Mucosa of rectum (tissue), 2 donors: ENCODE results near the gene RYR2.

Experiments
- H3K27ac ChIP-seq, 2 donors: one replicate each; pipeline ENCODE4 v1.7.0; 2013; ENCODE audit warnings: inconsistent platforms in 2 of 2, low read depth in 2 of 2, low read length in 2 of 2
- H3K27me3 ChIP-seq, 2 donors: one replicate each; pipeline ENCODE4 v1.7.0; 2013; ENCODE audit warnings: low read length in 2 of 2; ENCODE audit not compliant: control insufficient read depth in 2 of 2, insufficient read depth in 2 of 2
- H3K36me3 ChIP-seq, 2 donors: one replicate each; pipeline ENCODE4 v1.7.0; 2013; ENCODE audit warnings: low read length in 2 of 2; ENCODE audit not compliant: control insufficient read depth in 2 of 2, insufficient read depth in 2 of 2
- H3K4me1 ChIP-seq, 2 donors: one replicate each; pipeline ENCODE4 v1.7.0; 2013; ENCODE audit warnings: low read length in 2 of 2, mild to moderate bottlenecking in 1 of 2; ENCODE audit not compliant: control insufficient read depth in 2 of 2, insufficient read depth in 2 of 2
- H3K4me3 ChIP-seq, 2 donors: one replicate each; pipeline ENCODE4 v1.7.0; 2013; ENCODE audit warnings: low read length in 2 of 2
- H3K9ac ChIP-seq, 2 donors: one replicate each; pipeline ENCODE4 v1.7.0; 2013; ENCODE audit warnings: low read length in 2 of 2, low read depth in 1 of 2, mild to moderate bottlenecking in 1 of 2
- H3K9me3 ChIP-seq, 2 donors: one replicate each; pipeline ENCODE4 v1.7.0; 2013; ENCODE audit warnings: low read length in 2 of 2; ENCODE audit not compliant: control insufficient read depth in 2 of 2
- donor health status: healthy.
- donor health status: Normal muscosa, but diverticular disease.

The RYR2 gene

DNA sequence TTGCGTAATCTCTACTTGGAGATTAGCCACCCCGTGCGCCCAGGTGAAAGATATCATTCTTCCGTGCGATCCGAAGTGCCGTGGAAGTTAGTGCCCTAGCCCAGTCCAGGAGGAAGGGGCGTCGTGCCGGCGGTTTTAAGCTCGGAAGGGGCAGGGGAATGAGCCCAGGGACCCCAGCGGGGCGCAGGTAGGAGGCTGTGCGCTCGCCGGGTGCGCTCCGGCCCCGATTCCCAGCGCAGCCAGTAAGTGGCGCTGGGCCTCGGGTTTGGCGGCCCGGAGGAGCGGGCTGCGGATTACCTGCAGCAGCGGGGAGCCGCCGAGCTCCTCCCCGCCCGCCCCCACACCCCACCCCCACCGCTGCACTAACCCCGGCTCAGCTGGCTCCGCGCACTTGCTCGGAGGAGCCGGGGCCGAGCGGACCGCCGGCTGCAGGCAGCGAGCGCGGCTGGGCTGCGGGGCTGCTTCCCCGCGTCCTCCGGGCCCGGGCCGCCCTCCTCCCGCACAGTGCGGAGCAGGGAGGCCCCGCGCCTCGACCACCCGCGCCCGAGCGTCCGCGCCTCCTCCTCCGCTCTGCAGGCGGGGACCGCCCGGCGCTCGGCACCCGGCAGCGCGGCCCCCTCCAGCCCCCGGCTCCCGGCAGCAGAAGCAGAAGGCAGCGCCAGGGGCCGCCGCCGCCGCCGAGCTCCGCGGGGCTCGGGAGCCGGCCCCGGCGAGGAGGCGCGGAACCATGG, at the start of gene RYR2:
RYR2 (plus strand) TSS at position 390 of the 731 bp plus-strand sequence; CDS start at position 728, 338 bp downstream.
- H3K9ac ChIP-seq = no peak within 1 kb of the TSS
- H3K9me3 ChIP-seq = peaks cover 0 to 3% of the 10 kb centered on the region in 2 donors
- peak within 1 kb of the TSS; percentile 24 to 46 for H3K4me3 ChIP-seq
- H3K27me3 ChIP-seq = peaks cover 8 to 36% of the 10 kb centered on the region in 2 donors
- no peak within 1 kb of the TSS for H3K27ac ChIP-seq
- H3K4me1 ChIP-seq = no peaks in the 10 kb centered on the region
- no peaks in the 10 kb centered on the region for H3K36me3 ChIP-seq

DNA sequence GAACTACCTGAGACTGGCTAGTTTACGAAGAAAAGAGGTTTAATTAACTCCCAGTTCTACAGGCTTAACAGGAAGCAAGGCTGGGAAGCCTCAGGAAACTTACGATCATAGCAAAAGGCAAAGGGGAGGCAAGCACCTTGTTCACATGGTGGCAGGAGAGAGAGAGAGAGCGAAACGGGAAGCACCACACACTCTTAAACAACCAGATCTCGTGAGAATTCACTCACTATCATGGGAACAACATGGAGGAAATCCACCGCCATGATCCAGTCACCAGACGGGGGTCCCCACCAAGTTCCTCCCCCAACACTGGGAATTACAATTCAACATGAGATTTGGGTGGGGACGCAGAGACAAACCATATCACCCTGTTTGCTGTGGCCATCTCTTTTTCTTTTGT, 49.5 kb upstream of the RYR2 start:
- no peak overlapping the region for H3K27ac ChIP-seq
- H3K36me3 ChIP-seq = no peaks in the 10 kb centered on the region
- H3K9ac ChIP-seq = no peak overlapping the region
- no peaks in the 10 kb centered on the region for H3K27me3 ChIP-seq
- H3K4me3 ChIP-seq = no peak overlapping the region
- H3K9me3 ChIP-seq = no peaks in the 10 kb centered on the region
- no peaks in the 10 kb centered on the region for H3K4me1 ChIP-seq

DNA sequence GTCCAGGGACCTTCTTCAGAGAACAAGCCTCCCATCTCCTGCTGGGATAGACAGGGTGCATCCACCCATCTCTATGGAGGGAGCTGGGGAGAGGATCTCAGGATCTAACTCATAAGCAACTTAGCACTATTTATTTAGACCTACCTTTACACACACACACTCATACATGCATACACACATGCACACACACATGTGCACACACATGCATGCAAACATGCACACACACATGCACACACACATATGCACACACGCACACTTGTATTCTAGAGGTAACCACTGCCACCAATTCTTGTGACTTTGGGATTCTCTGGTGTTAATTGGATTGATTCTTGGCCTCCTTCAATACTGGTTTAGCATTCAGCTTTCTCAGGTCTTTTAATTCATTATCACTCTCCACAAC, 47.5 kb upstream of the RYR2 start:
- no peaks in the 10 kb centered on the region for H3K9me3 ChIP-seq
- no peaks in the 10 kb centered on the region for H3K4me1 ChIP-seq
- H3K9ac ChIP-seq = no peak overlapping the region
- H3K4me3 ChIP-seq = no peak overlapping the region
- H3K36me3 ChIP-seq = no peaks in the 10 kb centered on the region
- H3K27ac ChIP-seq = no peak overlapping the region
- H3K27me3 ChIP-seq = no peaks in the 10 kb centered on the region

DNA sequence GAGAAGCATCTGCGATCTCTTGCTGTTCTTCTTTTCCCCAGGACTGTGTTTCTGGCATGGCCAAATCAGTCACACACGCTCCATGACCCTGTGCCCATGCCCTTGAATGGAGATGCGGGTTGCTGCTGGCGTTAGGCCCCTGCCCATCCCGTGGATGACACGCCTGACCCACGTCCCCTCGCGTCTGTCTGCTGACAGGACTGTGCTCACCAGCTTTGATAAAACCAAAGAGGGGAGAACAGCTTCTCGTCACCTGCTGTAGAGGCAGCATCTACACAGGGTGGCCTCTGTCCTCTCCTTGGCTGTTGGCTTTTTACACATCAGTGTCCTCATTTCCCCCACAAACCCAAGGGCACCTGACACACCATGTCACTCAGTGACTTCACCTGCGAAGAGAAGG, 44.6 kb upstream of the RYR2 start:
- no peaks in the 10 kb centered on the region for H3K27me3 ChIP-seq
- no peak overlapping the region for H3K9ac ChIP-seq
- no peak overlapping the region for H3K4me3 ChIP-seq
- no peaks in the 10 kb centered on the region for H3K9me3 ChIP-seq
- H3K4me1 ChIP-seq = no peaks in the 10 kb centered on the region
- no peak overlapping the region for H3K27ac ChIP-seq
- no peaks in the 10 kb centered on the region for H3K36me3 ChIP-seq

DNA sequence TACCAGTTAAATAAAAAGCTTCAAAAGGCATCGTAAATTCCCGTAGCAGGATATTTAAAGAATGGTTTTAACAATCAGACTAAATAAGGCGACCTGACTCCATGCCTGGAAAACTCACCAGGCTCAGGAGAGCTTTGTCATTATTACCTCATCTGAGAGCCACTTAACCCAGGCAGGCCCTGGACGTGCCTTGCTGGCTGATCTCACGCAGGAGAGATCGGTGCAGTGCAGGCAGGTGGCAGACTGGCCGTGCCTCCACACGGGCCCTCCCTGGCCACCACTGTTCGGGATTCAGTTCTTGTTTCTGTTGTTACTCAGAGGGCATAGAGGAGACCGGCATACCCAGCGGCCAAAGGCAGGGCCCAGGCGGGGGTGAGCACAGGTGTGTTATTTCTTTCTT, 44.1 kb upstream of the RYR2 start:
- H3K4me1 ChIP-seq = no peaks in the 10 kb centered on the region
- no peak overlapping the region for H3K4me3 ChIP-seq
- no peak overlapping the region for H3K27ac ChIP-seq
- H3K9ac ChIP-seq = no peak overlapping the region
- no peaks in the 10 kb centered on the region for H3K27me3 ChIP-seq
- H3K9me3 ChIP-seq = no peaks in the 10 kb centered on the region
- H3K36me3 ChIP-seq = no peaks in the 10 kb centered on the region

DNA sequence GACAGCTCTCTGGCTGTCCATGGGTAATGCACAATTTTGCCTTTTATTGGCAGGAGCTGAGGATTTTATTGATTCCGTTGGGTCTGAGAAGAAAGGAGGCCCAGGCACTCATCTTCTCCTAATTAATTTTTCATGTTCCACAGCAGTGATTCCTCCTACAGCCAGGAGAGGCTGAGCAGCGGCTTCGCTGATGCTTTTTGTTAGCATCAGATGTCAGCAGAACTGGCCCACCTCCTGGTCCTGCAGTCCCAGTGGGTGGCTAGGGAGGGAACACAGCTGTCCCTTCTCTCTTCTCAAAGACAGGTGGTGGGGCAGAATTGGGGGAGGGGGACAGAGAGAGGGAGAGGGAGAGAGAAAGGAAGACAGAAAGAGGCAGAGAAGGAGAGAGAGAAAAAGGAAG, 43.4 kb upstream of the RYR2 start:
- Histone ChIP-seq H3K9ac (no peak overlapping the region), H3K27me3 (no peaks in the 10 kb centered on the region), H3K4me3 (no peak overlapping the region), H3K36me3 (no peaks in the 10 kb centered on the region), H3K9me3 (no peaks in the 10 kb centered on the region), H3K27ac (no peak overlapping the region), H3K4me1 (no peaks in the 10 kb centered on the region)

DNA sequence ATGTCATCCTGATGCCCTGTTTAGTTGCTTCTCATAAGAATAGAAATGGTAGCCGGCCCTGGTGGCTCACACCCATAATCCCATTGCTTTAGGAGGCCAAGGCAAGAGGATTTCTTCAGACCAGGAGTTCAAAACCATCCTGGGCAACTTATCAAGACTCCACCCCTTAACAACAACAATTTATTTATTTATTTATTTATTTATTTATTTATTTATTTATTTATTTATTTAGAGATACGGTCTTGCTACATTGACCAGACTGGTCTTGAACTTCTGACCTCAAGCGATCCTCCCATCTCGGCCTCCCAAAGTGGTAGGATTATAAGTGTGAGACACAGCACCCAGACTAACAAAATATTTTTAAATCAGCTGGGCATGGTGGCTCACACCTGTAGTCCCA, 41.8 kb upstream of the RYR2 start:
- H3K9ac ChIP-seq = no peak overlapping the region
- no peaks in the 10 kb centered on the region for H3K36me3 ChIP-seq
- no peaks in the 10 kb centered on the region for H3K9me3 ChIP-seq
- H3K4me3 ChIP-seq = no peak overlapping the region
- no peaks in the 10 kb centered on the region for H3K4me1 ChIP-seq
- no peak overlapping the region for H3K27ac ChIP-seq
- no peaks in the 10 kb centered on the region for H3K27me3 ChIP-seq

DNA sequence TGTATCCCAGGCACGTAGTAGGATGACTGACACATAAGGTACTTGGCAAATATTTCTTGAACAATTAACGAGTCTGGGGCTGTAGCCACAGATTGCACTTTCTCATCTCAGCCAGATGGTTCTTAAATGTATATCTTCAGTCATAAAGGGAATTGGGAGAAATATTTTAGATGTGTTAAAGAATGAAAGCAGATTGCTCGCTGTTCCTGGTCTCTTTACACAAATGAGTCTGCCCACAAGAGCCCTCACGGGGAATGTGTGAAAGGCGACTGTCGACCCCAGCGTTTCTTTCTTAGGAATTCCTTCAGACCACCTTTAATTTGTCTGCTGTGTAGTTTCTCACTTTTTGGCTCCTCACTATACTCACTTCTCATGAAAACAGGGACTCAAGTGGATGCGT, 38.5 kb upstream of the RYR2 start:
- Histone ChIP-seq H3K9me3 (no peaks in the 10 kb centered on the region), H3K36me3 (no peaks in the 10 kb centered on the region), H3K9ac (no peak overlapping the region), H3K27me3 (no peaks in the 10 kb centered on the region), H3K4me3 (no peak overlapping the region), H3K27ac (no peak overlapping the region), H3K4me1 (no peaks in the 10 kb centered on the region)

DNA sequence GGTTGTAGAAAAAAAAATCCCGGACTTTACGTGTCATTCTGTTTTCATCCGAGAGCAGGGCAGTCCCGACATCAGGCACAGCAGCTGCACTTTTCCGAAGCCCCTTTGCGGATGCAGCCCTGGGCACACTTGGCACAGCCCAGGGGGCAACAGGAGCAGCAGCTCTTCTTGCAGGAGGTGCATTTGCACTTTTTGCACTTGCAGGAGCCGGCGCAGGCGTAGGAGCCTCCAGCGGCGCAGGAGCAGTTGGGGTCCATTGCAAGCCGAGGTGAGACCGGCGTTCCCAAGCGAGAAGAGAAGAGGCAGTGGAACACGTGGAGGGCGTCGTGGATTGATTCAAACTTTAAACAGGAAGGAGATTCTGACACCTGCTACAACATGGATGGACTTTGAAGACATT, 37.9 kb upstream of the RYR2 start, which contains the start of gene MT1HL1:
MT1HL1 (minus strand) TSS at position 326 of the 400 bp plus-strand sequence; CDS start at position 257, 69 bp downstream.
- Histone ChIP-seq H3K9ac (no peak within 1 kb of the TSS), H3K36me3 (no peaks in the 10 kb centered on the region), H3K9me3 (no peaks in the 10 kb centered on the region), H3K27ac (no peak within 1 kb of the TSS), H3K4me3 (no peak within 1 kb of the TSS), H3K27me3 (no peaks in the 10 kb centered on the region), H3K4me1 (no peaks in the 10 kb centered on the region)

DNA sequence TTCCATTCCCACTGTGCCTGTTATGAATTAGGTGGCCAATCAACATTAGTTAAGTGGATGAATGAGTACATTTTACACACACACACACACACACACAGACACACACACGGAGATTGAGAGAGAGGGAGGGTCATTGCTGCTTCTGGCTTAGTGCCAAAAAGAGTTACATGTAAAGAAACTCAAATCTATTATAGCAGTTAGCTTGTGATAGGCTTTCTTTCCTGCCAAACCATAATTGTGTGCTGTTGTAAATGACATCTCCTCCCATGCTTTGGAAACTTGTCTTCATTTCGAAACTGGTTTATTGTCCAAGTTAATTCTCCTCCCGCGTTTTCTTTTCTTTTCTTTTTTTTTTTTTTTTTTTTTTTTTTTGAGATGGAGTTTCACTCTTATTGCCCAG, 36.3 kb upstream of the RYR2 start:
- H3K9me3 ChIP-seq = no peaks in the 10 kb centered on the region
- H3K27ac ChIP-seq = no peak overlapping the region
- H3K27me3 ChIP-seq = no peaks in the 10 kb centered on the region
- no peaks in the 10 kb centered on the region for H3K4me1 ChIP-seq
- H3K4me3 ChIP-seq = no peak overlapping the region
- H3K9ac ChIP-seq = no peak overlapping the region
- no peaks in the 10 kb centered on the region for H3K36me3 ChIP-seq
